Inferior parietal cortex (tissue), 1 donor: ENCODE results near the gene RNU11.
"Not testable (repeated sequence)": the region's sequence is repeated elsewhere in the genome, so short reads cannot be mapped to it uniquely, and the experiment has no call there.

Experiments
- DNase-seq: peaks from one replicate; pipeline ENCODE4 v3.0.0-alpha.2; 2016; ENCODE audit errors: extremely low spot score

Gene RNU11

DNA sequence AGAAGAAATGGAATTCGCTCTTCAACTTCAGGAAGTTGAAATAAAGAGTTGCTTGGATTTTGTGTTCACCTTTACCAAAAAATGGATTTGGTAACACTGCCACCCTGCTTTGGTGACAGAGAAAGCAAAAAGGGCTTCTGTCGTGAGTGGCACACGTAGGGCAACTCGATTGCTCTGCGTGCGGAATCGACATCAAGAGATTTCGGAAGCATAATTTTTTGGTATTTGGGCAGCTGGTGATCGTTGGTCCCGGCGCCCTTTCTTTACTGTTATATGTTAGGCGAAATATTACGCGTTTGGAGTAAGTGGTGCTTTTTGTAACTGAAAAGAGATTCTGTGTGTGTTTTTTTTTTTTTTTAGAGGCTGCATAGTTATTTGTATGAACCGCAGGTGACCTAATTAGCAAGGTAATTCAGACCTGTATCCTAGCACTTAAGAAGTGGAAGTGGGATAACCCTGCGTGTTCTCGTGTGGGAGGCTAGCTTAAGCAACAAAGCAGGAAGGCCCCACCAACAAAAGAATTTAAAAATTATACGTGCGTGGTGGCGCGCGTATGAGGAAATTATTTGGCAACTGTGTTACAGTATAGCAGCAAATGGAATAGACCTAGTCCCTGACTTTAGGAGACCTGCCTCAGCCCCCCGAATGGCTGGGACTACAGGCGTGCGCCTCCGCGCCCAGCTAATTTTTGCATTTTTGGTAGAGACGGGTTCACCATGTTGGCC, at the start of gene RNU11:
RNU11 (plus strand) TSS at position 127 of the 725 bp plus-strand sequence.
- DNase-seq = peak; percentile 97

DNA sequence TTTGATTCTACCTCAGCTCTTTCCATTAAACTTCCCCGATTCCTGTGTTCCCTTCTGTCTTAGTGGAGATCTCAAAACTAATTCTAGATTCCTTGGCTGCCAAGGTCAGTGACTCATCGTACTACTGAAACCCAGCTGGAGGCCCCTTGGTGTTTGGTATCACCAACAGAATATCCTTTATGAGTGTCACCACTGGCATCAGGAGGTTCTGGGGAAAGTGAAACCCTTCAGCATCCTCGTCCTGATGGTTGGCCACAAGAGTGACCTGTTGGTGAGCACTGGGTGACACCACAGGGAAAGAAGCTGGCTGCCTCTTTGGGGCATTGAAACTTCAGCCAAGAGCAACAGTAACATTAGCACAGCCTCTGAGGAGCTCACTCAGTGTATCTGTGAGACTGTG, 46.7 kb upstream of the RNU11 start:
- no peak for DNase-seq

- peak; percentile 94 for DNase-seq
These were observed 45.6 kb upstream of the RNU11 start for GRCh38 chr1:28602536-28603439.

DNA sequence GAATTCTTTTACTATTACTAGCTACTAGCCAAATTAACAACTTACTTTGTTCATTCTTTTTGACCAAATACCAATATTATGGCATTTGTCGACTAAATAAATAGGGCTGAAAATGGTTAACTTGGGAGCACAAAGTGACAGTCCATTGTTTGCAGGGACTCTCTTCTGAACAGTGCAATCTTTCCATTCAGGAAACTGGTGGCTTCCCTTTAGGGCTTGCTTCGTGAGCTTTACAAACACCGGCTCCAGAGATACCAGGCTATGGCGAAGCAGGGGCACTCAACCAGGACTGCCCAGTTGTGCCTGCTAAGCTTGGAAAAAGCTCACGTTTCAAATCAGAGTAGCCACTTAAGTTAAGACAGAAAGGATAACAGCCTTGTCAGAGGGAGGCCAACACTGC, 44.0 kb upstream of the RNU11 start:
- DNase-seq = no peak

DNA sequence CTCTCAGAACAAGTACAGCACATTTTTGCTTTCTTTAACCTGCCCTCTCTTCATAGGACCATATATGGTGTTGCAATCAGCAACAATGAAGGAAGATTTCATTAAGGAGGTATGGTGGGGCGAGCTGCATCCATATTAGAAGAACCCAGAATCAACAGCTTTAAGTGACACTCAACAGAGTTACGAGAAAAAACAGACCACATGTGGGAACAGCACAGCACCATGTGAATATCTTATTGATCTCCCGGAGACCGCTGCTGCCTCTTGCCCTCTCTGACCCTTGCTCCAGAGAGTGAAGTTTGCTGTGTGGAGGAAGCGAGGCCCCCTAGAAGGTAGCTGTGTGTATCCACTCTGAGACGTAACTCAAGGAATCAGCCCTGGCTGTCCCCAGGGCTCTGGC, 43.4 kb upstream of the RNU11 start:
- no peak for DNase-seq

GRCh38 chr1:28606771-28607170, 41.6 kb upstream of the RNU11 start:
- no peak for DNase-seq

- DNase-seq = no peak
These were observed 35.2 kb upstream of the RNU11 start for GRCh38 chr1:28613175-28613574.

DNA sequence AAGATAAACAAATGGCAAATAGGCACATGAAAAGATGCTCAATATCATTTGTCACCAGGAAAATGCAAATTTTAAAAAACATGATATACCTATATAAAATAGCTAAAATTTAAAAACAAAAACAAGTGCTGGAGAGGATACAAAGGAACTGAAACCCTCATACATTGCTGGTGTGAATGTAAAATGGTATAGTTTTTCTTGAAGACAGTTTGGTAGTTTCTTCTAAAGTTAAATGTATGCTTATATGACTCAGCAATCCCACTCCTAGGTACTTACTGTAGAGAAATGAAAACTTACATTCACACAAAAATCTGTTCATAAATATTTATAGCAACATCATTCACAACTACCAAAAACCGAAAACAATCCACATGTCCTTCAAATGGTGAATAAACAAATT, 16.7 kb upstream of the RNU11 start:
- no peak for DNase-seq

- no peak for DNase-seq
These were observed 15.8 kb upstream of the RNU11 start for GRCh38 chr1:28632560-28632959.

DNA sequence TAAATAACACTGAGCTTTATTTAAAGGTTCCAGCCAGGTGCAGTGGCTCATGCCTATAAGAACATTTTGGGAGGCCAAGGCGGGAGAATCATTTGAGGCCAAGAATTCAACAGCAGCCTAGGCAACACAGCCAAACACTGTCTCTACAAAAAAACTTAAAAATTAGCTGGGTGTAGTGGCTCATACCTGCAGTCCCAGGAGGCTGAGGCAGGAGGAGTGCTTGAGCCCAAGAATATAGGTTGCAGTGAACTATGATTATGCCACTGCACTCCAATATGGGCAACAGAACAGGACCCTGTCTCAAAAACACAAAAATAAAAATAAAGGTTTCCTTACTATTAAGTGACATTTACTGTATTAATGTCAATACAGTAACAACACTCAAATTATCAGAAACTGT, 7.6 kb upstream of the RNU11 start:
- no peak for DNase-seq

DNA sequence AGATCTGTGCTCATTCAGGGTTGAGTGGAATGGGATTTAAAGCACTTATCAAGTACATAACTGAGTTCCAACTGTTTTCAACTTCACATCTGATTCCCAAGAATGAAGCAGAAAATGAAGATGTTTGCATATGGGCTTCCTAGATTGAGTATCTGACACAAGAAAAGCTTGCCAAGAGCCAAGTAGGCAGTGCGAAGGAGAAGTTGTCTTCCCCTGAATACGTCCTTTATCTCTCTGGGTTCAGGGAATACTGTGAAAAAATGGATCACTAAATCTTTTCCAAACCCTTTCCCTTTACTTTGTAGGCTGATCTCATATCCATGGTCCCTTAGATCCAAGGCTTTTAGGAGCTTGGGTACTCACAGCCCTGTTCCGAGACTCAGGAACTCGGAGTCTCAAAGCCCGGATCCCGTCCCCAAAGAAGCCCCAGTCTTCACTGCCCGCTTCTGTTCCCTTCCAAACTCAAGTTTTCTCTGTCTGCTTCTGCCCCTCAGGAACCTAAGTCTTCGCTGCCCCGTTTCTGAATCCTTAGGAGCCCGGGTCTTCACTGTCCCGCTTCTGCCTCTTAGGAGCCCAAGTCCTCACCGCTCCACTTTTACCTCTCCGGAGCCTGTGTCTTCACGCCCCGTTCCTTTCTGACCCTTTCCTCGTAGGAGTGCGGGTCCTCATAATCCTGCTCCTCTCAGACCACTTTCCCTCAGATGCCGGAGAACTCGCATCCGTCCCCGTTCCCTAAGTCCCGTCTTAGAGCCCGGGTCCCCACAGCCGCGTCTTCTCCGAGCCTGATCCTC, 6.1 kb upstream of the RNU11 start:
- DNase-seq = no peak

GRCh38 chr1:28642847-28643635, 5.4 kb upstream of the RNU11 start, which contains the start of gene TAF12:
TAF12 (minus strand) TSS chr1:28643067; CDS start chr1:28622081, 20,986 bp downstream.
- peak; percentile 97 for DNase-seq

- DNase-seq = no peak
These were observed 3.9 kb upstream of the RNU11 start for GRCh38 chr1:28644494-28644893.

DNA sequence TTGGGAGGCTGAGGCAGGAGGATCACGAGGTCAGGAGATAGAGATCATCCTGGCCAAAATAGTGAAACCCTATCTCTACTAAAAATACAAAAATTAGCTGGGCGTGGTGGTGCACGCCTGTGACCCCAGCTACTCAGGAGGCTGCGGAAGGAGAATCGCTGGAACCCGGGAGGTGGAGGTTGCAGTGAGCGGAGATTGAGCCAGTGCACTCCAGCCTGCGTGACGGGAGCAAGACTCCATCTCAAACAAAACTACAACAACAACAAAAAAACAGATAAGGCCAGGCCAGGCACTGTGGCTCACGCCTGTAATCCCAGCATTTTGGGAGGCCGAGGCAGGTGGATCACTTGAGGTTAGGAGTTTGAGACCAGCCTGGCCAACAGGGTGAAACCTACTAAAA, 3.0 kb upstream of the RNU11 start:
- DNase-seq = not testable (repeated sequence)

DNA sequence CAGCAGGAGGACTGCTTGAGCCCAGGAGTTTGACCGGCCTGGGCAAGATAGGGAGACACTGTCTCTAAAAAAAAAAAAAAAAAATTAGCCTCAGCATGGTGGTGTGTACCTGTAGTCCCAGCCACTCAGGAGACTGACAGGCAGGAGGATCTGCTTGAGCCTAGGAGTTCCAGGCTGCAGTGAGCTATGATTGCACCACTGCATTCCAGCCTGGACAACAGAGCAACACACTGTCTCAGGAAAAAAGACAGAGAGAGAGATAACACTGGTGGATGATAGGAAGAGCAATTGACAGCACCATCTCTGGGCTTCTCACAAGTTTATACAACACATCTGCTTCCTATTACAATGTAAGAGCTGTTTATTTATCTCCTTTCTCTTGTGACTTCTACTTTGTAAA, 2.4 kb upstream of the RNU11 start:
- no peak for DNase-seq

- no peak for DNase-seq
These were observed 359 bp upstream of the RNU11 start for GRCh38 chr1:28648008-28648473.

- DNase-seq = not testable (repeated sequence)
These were observed 4.7 kb downstream of the RNU11 start for GRCh38 chr1:28653063-28653462.

DNA sequence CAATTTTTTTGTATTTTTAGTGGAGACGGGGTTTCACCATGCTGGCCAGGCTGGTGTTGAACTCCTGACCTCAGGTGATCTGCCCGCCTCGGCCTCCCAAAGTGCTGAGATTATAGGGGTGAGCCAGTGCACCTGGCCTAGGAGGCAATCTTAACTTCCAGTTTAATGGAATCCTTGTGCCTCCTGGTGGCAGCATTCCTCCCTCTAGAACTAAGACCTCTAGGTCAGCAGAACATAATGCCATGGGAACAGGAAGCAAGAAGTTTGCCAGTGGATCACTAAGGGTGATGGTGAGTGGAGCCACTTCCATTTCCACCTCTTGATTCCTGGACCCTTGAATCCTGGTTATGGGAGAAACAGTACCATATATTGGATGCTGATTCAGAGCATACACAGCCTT, 5.5 kb downstream of the RNU11 start:
- DNase-seq = not testable (repeated sequence)

DNA sequence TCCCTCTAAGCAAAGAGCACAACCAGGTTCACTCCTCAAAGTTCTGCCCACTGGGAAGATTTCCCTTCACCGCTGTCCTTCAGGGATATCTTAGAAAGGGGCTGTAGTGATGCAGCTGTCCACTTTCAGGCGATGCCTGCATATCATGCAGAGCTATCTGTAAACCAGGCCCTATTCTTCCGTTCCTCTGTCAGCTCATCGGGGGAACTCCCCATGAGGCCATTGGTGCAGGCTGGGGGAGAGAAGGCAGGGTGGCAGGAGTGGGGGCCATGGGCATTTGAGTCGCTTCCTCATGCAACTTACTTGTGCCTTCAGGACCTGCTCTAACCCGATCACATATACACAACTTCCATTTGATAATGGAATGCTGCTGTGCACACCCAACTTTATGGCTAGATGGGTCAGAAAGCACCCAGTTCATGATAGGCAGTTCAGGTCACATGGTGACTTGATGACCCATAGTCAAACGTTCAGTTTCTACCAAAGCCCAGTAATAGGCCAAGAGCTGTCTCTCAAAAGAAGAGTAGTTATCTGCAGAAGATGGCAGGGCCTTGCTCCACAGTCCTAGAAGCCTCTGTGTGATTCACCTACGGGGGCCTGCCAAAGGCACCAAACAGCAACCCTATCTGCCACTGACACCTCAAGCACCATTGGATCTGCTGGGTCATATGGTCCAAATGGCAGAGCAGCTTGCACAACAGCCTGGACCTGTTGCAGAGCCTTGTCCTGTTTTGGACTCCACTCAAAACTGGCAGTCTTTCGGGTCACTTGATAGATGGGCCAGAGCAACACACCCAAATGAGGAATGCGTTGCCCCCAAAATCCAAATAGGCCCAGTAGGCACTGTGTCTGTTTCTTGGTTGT, 7.3 kb downstream of the RNU11 start:
- not testable (repeated sequence) for DNase-seq

DNA sequence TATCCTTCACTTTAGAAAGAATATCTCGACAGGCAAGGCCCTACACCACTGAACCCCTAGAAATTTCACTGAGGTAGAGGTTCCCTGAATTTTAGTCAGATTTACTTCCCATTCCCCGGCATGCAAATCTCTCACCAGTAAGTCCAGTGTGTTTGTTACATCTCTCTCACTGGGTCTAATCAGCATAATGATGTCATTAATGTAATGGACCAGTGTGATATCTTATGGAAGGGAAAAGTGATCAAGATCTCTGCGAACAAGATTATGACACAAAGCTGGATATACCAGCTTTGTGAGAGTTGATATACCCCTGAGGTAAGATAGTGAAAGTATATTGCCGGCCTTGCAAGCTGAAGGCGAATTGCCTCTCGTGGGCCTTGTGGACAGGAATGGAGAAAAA, 7.9 kb downstream of the RNU11 start:
- DNase-seq = no peak
